GM18520 (cell line): ENCODE measurements around the gene FAM131A.

Experiments used
- ATAC-seq: cut with Tn5 transposase; IDR thresholded peaks from one replicate; pipeline ENCODE4 v1.9.1; 2021; ENCODE audit not compliant: unreplicated experiment

Gene FAM131A

GRCh38 chr3:184388936-184389230, 51.5 kb downstream of the FAM131A start:
- ATAC-seq, result no peak

- ATAC-seq, result no peak
Observed at GRCh38 chr3:184389384-184389783, 52.0 kb downstream of the FAM131A start.

GRCh38 chr3:184389935-184390528, 52.6 kb downstream of the FAM131A start:
- no peak for ATAC-seq

- ATAC-seq, result no peak
Observed at GRCh38 chr3:184391266-184391665, 53.9 kb downstream of the FAM131A start.

- no peak for ATAC-seq
Observed at GRCh38 chr3:184395320-184395660, 57.9 kb downstream of the FAM131A start.
